ENCODE results near the gene TRMT10A. TPM values are rescaled to one million over a fixed set of nuclear protein-coding genes. Genes with fewer than 3 reads are reported as not detected.

Gene TRMT10A
- total RNA-seq, 1 donor from 2014 or later, result 7.4 TPM

DNA sequence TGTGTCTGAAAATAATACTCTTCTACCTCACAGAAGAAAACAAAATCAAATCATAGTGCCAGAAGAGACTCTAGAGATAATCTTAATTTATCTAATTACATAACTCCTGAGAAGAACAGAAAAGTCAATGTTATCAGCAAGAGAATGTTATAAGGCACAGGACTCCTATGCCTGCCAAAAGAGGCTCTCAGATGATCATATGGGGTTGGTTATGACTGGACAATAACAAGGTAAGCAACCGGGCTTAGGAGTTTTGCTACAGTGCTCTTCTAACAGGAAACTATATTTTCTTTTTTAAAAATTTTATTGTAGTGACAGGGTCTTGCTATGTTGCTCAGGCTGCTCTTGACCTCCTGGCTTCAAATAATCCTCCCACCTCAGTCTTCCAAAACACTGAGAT lies 56.5 kb downstream of the TRMT10A start:
- Mint-ChIP-seq H3K36me3 (no peaks in the 10 kb centered on the region), H3K27me3 (peaks cover 4% of the 10 kb centered on the region)
- TF ChIP-seq, protein P1, sequence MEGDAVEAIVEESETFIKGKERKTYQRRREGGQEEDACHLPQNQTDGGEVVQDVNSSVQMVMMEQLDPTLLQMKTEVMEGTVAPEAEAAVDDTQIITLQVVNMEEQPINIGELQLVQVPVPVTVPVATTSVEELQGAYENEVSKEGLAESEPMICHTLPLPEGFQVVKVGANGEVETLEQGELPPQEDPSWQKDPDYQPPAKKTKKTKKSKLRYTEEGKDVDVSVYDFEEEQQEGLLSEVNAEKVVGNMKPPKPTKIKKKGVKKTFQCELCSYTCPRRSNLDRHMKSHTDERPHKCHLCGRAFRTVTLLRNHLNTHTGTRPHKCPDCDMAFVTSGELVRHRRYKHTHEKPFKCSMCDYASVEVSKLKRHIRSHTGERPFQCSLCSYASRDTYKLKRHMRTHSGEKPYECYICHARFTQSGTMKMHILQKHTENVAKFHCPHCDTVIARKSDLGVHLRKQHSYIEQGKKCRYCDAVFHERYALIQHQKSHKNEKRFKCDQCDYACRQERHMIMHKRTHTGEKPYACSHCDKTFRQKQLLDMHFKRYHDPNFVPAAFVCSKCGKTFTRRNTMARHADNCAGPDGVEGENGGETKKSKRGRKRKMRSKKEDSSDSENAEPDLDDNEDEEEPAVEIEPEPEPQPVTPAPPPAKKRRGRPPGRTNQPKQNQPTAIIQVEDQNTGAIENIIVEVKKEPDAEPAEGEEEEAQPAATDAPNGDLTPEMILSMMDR (conservative IDR thresholded peaks at IDR 0.05), result no peak

DNA sequence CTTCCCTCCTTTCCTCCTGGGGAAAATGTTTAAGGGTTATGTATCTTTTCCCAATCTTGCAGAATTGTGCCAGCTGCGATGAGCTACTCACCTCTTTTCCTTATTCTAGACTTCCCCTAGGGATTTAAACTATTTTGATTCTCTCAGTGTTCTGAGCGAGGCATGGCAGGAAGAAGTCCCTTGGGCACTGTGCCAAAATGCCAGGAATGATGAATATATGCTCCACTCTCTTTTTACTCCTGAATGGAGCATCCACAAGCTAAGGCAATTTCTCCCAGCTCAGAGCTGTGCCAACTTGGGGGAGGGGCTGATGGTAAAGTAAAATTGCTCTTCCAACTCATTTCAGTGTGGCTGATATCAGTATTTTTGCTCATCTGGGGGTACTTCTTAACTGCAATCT lies 57.1 kb downstream of the TRMT10A start:
- no peaks in the 10 kb centered on the region for H3K9me3 Mint-ChIP-seq
- H3K4me1 Mint-ChIP-seq (ENCODE audit: unreplicated experiment), result no peaks in the 10 kb centered on the region
- TF ChIP-seq, protein P1 (conservative IDR thresholded peaks at IDR 0.05), result no peak
- H3K27me3 Mint-ChIP-seq, result peaks cover 4% of the 10 kb centered on the region
- DNase-seq (ENCODE audit: extremely low spot score, unreplicated experiment), result no peak
- no peak overlapping the region for H3K27ac Mint-ChIP-seq
- H3K36me3 Mint-ChIP-seq, result no peaks in the 10 kb centered on the region
- H3K4me3 Mint-ChIP-seq, result no peak overlapping the region

More for the DNA sequence above, 56.5 kb downstream of the TRMT10A start:
- Mint-ChIP-seq H3K27ac (no peak overlapping the region), H3K4me1 (ENCODE audit: unreplicated experiment) (no peaks in the 10 kb centered on the region), H3K4me3 (no peak overlapping the region), H3K9me3 (no peaks in the 10 kb centered on the region)
- DNase-seq (ENCODE audit: extremely low spot score, unreplicated experiment), result no peak

DNA sequence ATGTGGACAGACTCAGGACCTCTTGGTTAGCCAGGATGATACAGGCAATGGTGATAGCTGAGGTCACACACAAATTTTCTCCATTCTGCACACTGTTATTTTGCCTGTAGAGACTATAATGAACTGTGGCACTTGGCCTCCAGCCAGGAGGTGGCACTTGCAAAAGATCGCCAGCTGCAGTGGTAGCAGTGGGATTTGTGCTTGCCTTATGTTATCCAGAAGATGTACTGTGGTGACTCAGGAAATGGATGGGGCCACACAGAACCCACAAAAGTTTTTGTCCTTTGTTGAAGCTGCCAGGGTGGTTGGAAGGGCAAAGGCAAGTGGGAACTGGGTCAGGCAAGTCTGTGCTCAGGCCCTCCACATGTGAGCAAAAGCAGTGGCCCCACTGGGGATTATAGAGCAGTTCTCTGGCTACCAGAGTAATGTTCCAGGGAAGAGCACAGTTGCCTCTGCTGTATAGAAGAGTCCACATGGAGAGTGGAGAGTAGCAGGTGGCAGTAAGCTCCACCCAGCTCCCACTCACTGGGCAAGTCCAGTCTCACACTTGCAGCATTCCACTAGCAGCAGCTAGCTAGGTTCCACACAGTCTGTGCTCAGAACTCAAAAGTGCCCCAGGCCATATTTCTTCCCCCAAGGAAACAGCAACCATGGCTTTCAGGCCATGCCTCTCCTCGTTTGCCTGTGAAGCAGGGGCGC lies 58.9 kb downstream of the TRMT10A start:
- DNase-seq (ENCODE audit: extremely low spot score, unreplicated experiment), result no peak
- H3K4me1 Mint-ChIP-seq (ENCODE audit: unreplicated experiment), result no peaks in the 10 kb centered on the region
- no peak overlapping the region for H3K4me3 Mint-ChIP-seq
- TF ChIP-seq, protein P1 (conservative IDR thresholded peaks at IDR 0.05), result no peak
- peaks cover 3% of the 10 kb centered on the region for H3K27me3 Mint-ChIP-seq
- H3K9me3 Mint-ChIP-seq, result no peaks in the 10 kb centered on the region
- no peak overlapping the region for H3K27ac Mint-ChIP-seq
- H3K36me3 Mint-ChIP-seq, result no peaks in the 10 kb centered on the region

Other genes starting within 250 kb of the TRMT10A start
- 2.2 and 6.1 TPM in 2 replicates for gene ADH1B, start 242.6 kb downstream of the TRMT10A start, total RNA-seq (ENCODE audit: low replicate concordance)
- 9.9 and 21.8 TPM in 2 replicates for gene ADH1C, start 211.3 kb downstream of the TRMT10A start, total RNA-seq (ENCODE audit: low replicate concordance)
- gene ADH7, start 128.7 kb downstream of the TRMT10A start, total RNA-seq (ENCODE audit: low replicate concordance), result 0.17 and 0.83 TPM in 2 replicates
- not detected in 2 replicates for gene C4orf17, start 53.0 kb downstream of the TRMT10A start, total RNA-seq (ENCODE audit: low replicate concordance)
- gene MTTP, start 10.8 kb upstream of the TRMT10A start, total RNA-seq (ENCODE audit: low replicate concordance), result 16.0 and 54.4 TPM in 2 replicates
- gene C4orf54, start 93.8 kb upstream of the TRMT10A start, total RNA-seq (ENCODE audit: low replicate concordance), result 0.05 TPM in 1 of 2 replicates, not detected in the other